GM06990 (cell line): Measurements from ENCODE around the gene CELF5.

Experiments used
- DNase-seq: peaks from one replicate; pipeline ENCODE4 v3.0.0-alpha.2; 2011; ENCODE audit not compliant: insufficient read length; ENCODE audit errors: extremely low read depth
- H3K27me3 ChIP-seq: replicated peaks from 2 replicates; pipeline ENCODE4 v1.6.0; 2011; ENCODE audit warnings: low read length; ENCODE audit not compliant: control insufficient read depth, insufficient read depth
- H3K36me3 ChIP-seq: 2 replicates; pipeline ENCODE4 v1.5.1; 2011; ENCODE audit warnings: low read length; ENCODE audit not compliant: control insufficient read depth, insufficient read depth
- H3K4me3 ChIP-seq: replicated peaks from 2 replicates; pipeline ENCODE4 v1.5.1; 2011; ENCODE audit warnings: low read depth, mild to moderate bottlenecking, control low read depth, low read length
- TF ChIP-seq, protein P1 (sequence below): IDR thresholded peaks from 2 replicates; pipeline ENCODE4 v1.5.1; 2011; ENCODE audit warnings: low read length, control low read depth, mild to moderate bottlenecking, inconsistent platforms; ENCODE audit not compliant: insufficient read depth, poor library complexity, severe bottlenecking

CELF5 gene

GRCh38 chr19:3186160-3186688 lies 38.2 kb upstream of the CELF5 start:
- Histone ChIP-seq H3K4me3 (peak overlapping the region; percentile 89), H3K27me3 (no peaks in the 10 kb centered on the region), H3K36me3 (peaks cover 8% of the 10 kb centered on the region)
- DNase-seq: no peak
- TF ChIP-seq, protein P1, sequence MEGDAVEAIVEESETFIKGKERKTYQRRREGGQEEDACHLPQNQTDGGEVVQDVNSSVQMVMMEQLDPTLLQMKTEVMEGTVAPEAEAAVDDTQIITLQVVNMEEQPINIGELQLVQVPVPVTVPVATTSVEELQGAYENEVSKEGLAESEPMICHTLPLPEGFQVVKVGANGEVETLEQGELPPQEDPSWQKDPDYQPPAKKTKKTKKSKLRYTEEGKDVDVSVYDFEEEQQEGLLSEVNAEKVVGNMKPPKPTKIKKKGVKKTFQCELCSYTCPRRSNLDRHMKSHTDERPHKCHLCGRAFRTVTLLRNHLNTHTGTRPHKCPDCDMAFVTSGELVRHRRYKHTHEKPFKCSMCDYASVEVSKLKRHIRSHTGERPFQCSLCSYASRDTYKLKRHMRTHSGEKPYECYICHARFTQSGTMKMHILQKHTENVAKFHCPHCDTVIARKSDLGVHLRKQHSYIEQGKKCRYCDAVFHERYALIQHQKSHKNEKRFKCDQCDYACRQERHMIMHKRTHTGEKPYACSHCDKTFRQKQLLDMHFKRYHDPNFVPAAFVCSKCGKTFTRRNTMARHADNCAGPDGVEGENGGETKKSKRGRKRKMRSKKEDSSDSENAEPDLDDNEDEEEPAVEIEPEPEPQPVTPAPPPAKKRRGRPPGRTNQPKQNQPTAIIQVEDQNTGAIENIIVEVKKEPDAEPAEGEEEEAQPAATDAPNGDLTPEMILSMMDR: no peak

GRCh38 chr19:3186891-3187661 lies 37.4 kb upstream of the CELF5 start:
- H3K36me3 ChIP-seq: peaks cover 8% of the 10 kb centered on the region
- DNase-seq: peak; percentile 13
- peak overlapping the region; percentile 89 for H3K4me3 ChIP-seq

DNA sequence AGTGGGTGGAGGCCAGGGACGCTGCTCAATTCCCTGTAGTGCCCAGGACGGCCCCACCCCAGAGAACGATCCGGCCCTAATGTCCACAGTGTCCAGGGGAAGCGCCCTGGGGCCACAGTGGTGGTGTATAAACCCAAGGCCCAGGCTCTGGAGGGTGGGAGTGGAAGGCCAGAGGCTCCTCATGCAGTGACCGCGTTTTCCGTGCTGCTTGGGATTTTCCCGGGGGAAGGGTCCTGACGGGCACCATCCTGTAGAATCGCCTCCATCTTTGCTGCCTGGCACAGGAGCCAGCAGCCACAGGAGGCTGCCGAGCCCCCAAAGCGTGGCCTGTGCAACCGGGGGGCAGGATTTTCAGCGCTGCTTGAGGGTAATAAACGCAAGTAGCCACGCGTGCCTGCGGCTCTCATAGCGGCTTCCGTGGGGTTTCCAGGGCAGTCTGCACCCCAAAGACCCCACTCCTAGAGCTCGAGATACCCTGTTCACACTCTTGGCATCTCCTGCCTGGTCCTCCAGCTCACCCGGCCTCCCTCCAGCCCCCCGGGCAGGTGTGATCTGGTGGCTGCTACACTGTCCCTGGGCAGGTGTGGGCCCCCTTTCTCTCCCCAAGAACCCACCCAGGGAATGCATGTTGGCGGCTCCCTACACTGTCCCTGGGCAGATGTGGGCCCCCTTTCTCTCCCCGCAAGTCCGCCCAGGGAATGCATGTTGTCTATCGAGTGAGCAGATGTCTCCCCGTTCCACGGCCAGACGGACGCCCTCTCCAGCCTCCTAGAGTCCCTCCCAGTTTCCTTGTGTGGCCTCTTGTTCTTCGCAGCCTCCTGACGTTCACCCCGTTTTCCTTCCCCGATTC lies 36.6 kb upstream of the CELF5 start:
- TF ChIP-seq, protein P1: no peak
- H3K36me3 ChIP-seq: peaks cover 8% of the 10 kb centered on the region
- H3K27me3 ChIP-seq: no peaks in the 10 kb centered on the region
- H3K4me3 ChIP-seq: no peak overlapping the region
- DNase-seq: peak; percentile 6

More at GRCh38 chr19:3186891-3187661, 37.4 kb upstream of the CELF5 start:
- TF ChIP-seq, protein P1: no peak
- H3K27me3 ChIP-seq: no peaks in the 10 kb centered on the region

DNA sequence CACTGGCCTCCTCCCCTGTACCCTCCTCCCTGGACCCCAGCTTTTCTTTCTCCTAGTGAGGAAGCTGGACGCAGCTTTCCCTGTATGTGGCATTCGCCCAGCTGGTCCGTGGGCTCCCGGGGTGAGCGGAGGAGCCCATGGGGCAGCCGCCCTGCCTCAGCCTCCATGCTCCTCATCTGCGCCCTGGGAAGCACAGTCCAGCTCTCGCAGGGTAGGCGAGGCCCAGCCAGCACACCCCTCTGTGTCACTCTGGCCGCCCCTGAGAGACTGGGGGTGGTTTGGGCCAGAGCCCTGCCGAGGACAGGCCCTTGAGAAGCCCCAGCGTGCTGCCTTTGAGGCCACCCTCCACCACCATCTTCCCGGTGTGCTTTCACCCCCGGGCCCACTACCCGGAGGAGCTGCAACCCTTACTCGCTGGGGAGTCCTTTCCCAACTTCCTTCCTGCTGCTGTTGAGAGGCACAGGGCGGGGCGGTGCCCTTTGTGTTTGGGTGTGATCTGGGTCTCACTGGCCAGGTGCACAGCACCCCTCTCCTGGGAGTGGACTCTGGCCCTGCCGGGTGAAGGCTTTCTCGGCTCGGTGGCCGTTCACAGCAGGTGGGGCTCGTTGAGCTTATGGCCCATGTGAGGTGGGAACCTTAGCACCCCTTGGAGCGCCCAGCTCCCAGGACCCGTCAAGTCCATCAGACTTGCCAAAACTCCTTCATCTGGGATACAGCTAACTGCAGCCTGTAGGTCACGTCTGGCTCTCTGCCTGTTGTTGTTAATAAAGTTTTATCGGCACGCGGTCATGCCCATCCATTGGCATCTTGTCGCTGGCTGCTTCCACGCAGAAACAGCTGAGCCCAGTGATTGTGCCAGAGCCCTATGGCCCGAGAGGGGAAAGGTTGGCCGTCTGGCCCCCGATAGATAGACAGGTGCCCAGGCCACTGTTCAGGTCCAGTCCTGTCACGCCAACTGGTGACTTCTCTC lies 35.5 kb upstream of the CELF5 start:
- peak; percentile 11 for DNase-seq
- Histone ChIP-seq H3K4me3 (no peak overlapping the region), H3K27me3 (no peaks in the 10 kb centered on the region), H3K36me3 (peaks cover 11% of the 10 kb centered on the region)
- TF ChIP-seq, protein P1: no peak
